GM15510 (cell line): ENCODE measurements around the gene RBBP8.
A peak's percentile ranks its signal among the peaks of the same experiment; 100 is the strongest.

Source experiments
- POLR2A ChIP-seq: IDR thresholded peaks from 3 replicates; pipeline ENCODE4 v1.6.1; 2011; ENCODE audit warnings: borderline replicate concordance; ENCODE audit not compliant: insufficient read length; ENCODE audit errors: extremely low read depth

RBBP8 gene

GRCh38 chr18:22933206-22933965 is at the start of gene RBBP8:
TSS of gene RBBP8 (plus strand) at chr18:22933328. CDS start at chr18:22936852, 3,524 bp downstream.
- TF ChIP-seq POLR2A = peak; percentile 72

- TF ChIP-seq POLR2A = no peak
These were observed 49.3 kb upstream of the RBBP8 start for GRCh38 chr18:22883827-22884226.

GRCh38 chr18:22899421-22899820 is 33.7 kb upstream of the RBBP8 start:
- TF ChIP-seq POLR2A = no peak

- no peak for TF ChIP-seq POLR2A
These were observed 32.4 kb upstream of the RBBP8 start for GRCh38 chr18:22900558-22901238.

- no peak for TF ChIP-seq POLR2A
These were observed 31.0 kb upstream of the RBBP8 start for GRCh38 chr18:22902093-22902492.

- TF ChIP-seq POLR2A = no peak
These were observed 21.0 kb upstream of the RBBP8 start for GRCh38 chr18:22912149-22912548.

- no peak for TF ChIP-seq POLR2A
These were observed 20.3 kb upstream of the RBBP8 start for GRCh38 chr18:22912835-22913234.

GRCh38 chr18:22913861-22914260 is 19.3 kb upstream of the RBBP8 start:
- no peak for TF ChIP-seq POLR2A

- TF ChIP-seq POLR2A = no peak
These were observed 18.5 kb upstream of the RBBP8 start for GRCh38 chr18:22914633-22915032.

GRCh38 chr18:22915337-22915736 is 17.8 kb upstream of the RBBP8 start:
- no peak for TF ChIP-seq POLR2A

- TF ChIP-seq POLR2A = no peak
These were observed 11.4 kb upstream of the RBBP8 start for GRCh38 chr18:22921772-22922171.

GRCh38 chr18:22924589-22924988 is 8.5 kb upstream of the RBBP8 start:
- no peak for TF ChIP-seq POLR2A

GRCh38 chr18:22926454-22926853 is 6.7 kb upstream of the RBBP8 start:
- TF ChIP-seq POLR2A = no peak

- TF ChIP-seq POLR2A = no peak
These were observed 4.8 kb upstream of the RBBP8 start for GRCh38 chr18:22928339-22928738.

- TF ChIP-seq POLR2A = no peak
These were observed 2.9 kb upstream of the RBBP8 start for GRCh38 chr18:22930089-22930713.

GRCh38 chr18:22932885-22933205 is 283 bp upstream of the RBBP8 start:
- no peak for TF ChIP-seq POLR2A
